MM.1S (cell line): ENCODE measurements around the gene GALNT4.

Source experiments
- CTCF ChIP-seq: fragments of 300-600 bp; sonication (generic); IDR thresholded peaks from 2 replicates; pipeline ENCODE4 v1.5.1; 2016; ENCODE audit warnings: antibody characterized with exemption, low read length, mixed read lengths
- EZH2 ChIP-seq: fragments of 300-600 bp; sonication (generic); optimal IDR thresholded peaks from 2 replicates; pipeline ENCODE3; 2017; ENCODE audit warnings: low read depth, mild to moderate bottlenecking, antibody characterized with exemption, low read length, mixed read lengths
- EZH2phosphoT487 ChIP-seq: fragments of 300-600 bp; sonication (generic); IDR thresholded peaks from 2 replicates; pipeline ENCODE4 v1.6.1; 2018; ENCODE audit warnings: antibody characterized with exemption, low read length

GRCh38 chr12:89537389-89537788 is 12.8 kb upstream of the GALNT4 start:
- TF ChIP-seq CTCF (no peak), EZH2 (no peak), EZH2phosphoT487 (no peak)
